ENCODE data around the gene C19orf44.

Gene C19orf44

DNA sequence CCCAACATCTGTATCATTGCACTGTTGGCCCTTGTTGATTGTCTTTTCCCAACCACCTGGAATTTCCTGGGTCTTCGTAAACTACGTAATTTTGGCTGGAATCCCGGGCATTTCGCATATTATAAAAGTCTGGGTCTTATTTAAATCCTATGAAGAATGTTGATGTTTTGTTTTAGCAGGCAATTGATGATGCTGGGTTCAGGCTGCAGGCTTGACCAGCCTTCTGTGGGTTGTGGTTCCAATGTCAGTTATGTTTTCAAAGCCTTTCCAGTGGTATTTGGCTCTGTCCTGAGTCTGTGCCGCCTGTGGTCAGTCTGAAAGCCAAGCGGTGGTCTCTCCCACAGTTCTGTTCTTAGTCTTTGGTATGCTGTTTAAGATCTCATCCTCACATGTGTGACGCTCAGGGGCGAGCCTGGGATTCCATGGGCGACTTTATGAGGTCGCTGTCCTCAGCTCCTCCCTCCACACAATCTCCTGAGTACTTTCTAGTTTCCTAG is 63.6 kb downstream of the C19orf44 start:
- intact Hi-C loops (cut with DNase I) = no loop called here
- no peak for DNase-seq

DNA sequence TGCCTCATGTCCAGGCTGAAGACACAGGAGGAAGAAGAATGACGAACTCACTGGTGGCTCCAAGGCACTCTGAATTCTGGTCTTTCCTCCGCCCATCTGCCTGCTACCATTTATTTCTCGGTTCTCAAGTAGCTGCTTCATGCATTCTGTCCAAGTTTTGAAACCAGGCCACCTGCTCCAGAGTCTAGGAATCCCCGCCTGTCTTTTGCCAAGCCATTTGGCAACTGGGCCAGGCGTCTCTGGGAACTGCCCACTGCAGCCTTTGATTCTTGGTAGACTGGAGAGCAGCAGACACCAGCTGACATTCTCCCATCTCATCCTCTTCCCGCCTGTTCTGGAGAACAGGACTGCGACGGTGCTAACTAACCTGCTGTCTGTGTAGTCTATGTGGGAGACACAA is 65.2 kb downstream of the C19orf44 start:
- intact Hi-C loops (cut with DNase I) = no loop called here
- peak in 10 of 42 donors; percentile 23 to 61 (median 41) for DNase-seq

DNA sequence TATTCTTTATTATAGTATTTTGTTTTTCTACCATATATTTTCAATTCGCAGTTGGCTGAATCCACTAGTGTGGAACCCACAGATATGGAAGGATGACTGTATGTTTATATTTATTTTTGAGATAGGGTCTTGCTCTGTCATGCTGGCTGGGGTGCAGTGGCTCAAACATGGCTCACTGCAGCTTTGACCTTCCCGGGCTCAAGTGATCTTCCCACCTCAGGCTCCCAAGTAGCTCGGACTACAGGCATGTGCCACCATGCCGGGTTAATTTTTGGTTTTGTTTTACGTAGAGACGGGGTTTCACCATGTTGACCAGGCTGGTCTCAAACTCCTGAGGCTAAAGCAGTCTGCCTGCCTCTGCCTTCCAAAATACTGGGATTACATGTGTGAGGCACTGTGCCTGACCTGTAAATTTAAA is 66.4 kb downstream of the C19orf44 start:
- no peak for DNase-seq
- intact Hi-C loops (cut with DNase I) = no loop called here

DNA sequence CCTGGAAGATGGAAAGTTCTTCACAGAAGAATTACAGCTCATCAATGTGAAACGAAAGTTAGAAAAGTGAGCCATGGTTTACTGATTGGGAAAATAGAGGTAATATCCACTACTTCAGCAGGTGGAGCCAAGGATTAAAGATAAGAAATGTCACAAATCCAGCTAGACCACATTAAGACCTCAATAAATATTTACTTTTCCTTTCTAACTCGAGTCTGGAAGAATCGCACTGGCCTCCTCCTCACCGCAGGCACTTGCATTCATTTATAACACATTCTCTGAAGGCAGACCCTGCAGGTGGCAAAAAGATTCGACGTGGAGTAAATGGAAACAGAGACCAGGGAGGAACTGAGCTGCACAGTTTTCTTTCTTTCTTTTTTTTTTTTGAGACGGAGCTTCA is 68.6 kb downstream of the C19orf44 start:
- DNase-seq = no peak
- intact Hi-C loops (cut with DNase I) = no loop called here

DNA sequence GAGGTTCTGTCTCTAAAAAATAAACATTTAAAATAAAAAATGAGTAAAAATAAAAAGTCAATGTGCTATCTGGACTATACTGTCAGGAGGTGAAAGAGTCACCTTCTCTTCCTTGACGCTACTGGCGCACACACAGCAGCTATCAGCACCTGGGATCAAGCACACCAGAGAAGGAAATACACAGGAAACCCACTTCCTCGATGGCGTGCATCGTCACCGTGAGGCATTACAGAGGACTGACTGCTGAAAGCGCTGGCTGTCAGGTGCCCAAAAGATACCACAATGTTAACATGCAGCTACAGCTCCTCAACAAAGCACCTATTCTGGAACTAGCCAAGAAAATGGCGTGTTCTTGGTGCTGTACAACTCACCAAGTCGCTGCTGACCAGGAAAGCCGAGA is 70.0 kb downstream of the C19orf44 start:
- DNase-seq = no peak
- intact Hi-C loops (cut with DNase I) = no loop called here

DNA sequence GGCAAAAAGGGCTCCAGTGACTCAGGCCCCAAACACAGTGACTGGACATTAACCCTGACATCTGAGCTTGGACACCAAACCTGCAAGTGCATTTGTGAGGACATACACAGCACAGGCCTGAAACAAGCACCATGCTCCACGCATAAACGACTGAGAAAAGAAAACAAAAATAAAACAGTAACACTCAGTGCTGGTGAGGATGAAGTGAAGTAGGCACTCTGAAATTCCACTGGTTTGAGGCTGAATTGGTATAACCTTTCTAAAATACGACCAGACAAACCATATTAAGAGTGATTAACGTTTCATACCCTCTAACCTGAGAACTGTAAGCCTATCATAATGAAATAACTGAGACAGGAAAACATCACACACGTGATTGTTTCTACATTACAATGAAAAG is 70.5 kb downstream of the C19orf44 start:
- intact Hi-C loops (cut with DNase I) = no loop called here
- DNase-seq = no peak

DNA sequence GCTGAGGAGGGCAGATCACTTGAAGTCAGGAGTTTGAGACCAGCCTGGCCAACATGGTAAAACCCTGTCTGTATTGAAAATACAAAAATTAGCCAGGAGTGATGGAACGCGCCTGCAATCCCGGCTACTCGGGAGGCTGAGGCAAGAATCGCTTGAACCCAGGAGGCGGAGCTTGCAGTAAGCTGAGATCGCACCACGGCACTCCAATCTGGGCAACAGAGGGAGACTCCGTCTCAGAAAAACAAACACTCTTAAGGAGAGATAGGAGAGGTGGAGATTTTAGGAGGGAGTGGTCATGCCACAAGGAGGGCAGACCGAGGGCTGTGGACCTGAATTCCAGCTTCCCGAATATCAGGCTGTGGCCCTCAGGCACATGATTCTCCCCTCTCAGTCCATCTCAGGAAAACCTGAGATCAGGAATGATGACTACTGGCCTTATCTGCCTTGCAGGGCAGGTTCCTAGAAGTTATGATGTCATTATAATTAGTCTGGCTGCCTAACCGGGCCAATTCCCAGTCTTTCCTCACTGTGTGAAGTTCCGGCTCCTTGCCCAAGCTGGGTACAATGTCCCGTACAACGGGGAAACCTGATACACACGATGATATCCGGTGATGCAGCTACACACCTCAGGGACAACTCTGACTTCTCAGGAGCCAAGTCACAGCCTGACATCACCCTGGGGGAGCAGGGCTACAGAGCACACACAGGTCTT is 73.6 kb downstream of the C19orf44 start:
- DNase-seq = no peak

More for the DNA sequence above, 73.6 kb downstream of the C19orf44 start:
- intact Hi-C loops (cut with DNase I) = no loop called here
